ENCODE measurements around the gene ALKAL2.
A peak's percentile ranks its signal among the peaks of the same experiment; 100 is the strongest.

ALKAL2 gene

GRCh38 chr2:257429-257828, 30.5 kb downstream of the ALKAL2 start:
- no peaks in the 10 kb centered on the region for H3K4me1 ChIP-seq
- H3K36me3 ChIP-seq (replicated peaks) = no peaks in the 10 kb centered on the region
- no peak for DNase-seq (ENCODE audit: low spot score in 2 of 2)
- no peak overlapping the region for H3K4me3 ChIP-seq
- no peaks in the 10 kb centered on the region for H3K27me3 ChIP-seq (ENCODE audit: low read depth)
- in situ Hi-C loops (cut with MboI; ENCODE audit: low sequenced_read_pairs) = no loop called here
- peaks cover 7% of the 10 kb centered on the region; the same call in 1 of the 2 replicates for H3K9me3 ChIP-seq

GRCh38 chr2:256094-256493, 31.8 kb downstream of the ALKAL2 start:
- Histone ChIP-seq H3K27me3 (ENCODE audit: low read depth) (no peaks in the 10 kb centered on the region), H3K4me1 (no peaks in the 10 kb centered on the region), H3K36me3 (replicated peaks) (no peaks in the 10 kb centered on the region), H3K9me3 (peaks cover 7% of the 10 kb centered on the region; the same call in 1 of the 2 replicates), H3K4me3 (no peak overlapping the region)
- DNase-seq (ENCODE audit: low spot score in 2 of 2) = no peak
- in situ Hi-C loops (cut with MboI; ENCODE audit: low sequenced_read_pairs) = no loop called here

GRCh38 chr2:255195-255594, 32.7 kb downstream of the ALKAL2 start:
- H3K36me3 ChIP-seq (replicated peaks) = no peaks in the 10 kb centered on the region
- no peak for DNase-seq (ENCODE audit: low spot score in 2 of 2)
- H3K4me3 ChIP-seq = no peak overlapping the region
- in situ Hi-C loops (cut with MboI; ENCODE audit: low sequenced_read_pairs) = no loop called here
- no peaks in the 10 kb centered on the region for H3K4me1 ChIP-seq
- H3K27me3 ChIP-seq (ENCODE audit: low read depth) = no peaks in the 10 kb centered on the region
- H3K9me3 ChIP-seq = peaks cover 7% of the 10 kb centered on the region; the same call in 1 of the 2 replicates

- H3K4me1 ChIP-seq = no peaks in the 10 kb centered on the region
- H3K27me3 ChIP-seq (ENCODE audit: low read depth) = no peaks in the 10 kb centered on the region
- DNase-seq (ENCODE audit: low spot score in 2 of 2) = no peak
- H3K36me3 ChIP-seq (replicated peaks) = no peaks in the 10 kb centered on the region
- no peak overlapping the region for H3K4me3 ChIP-seq
- H3K9me3 ChIP-seq = peaks cover 7% of the 10 kb centered on the region; the same call in 1 of the 2 replicates
- in situ Hi-C loops (cut with MboI; ENCODE audit: low sequenced_read_pairs) = no loop called here
Observed at GRCh38 chr2:254241-254640, 33.6 kb downstream of the ALKAL2 start.

GRCh38 chr2:253202-253638, 34.7 kb downstream of the ALKAL2 start:
- Histone ChIP-seq H3K27me3 (ENCODE audit: low read depth) (no peaks in the 10 kb centered on the region), H3K36me3 (replicated peaks) (no peaks in the 10 kb centered on the region), H3K9me3 (peaks cover 5% of the 10 kb centered on the region; the same call in 1 of the 2 replicates), H3K4me3 (no peak overlapping the region), H3K4me1 (no peaks in the 10 kb centered on the region)
- no peak for DNase-seq (ENCODE audit: low spot score in 2 of 2)
- in situ Hi-C loops (cut with MboI; ENCODE audit: low sequenced_read_pairs) = no loop called here

- in situ Hi-C loops (cut with MboI; ENCODE audit: low sequenced_read_pairs) = no loop called here
- DNase-seq (ENCODE audit: low spot score in 2 of 2) = no peak
- no peaks in the 10 kb centered on the region for H3K36me3 ChIP-seq (replicated peaks)
- no peaks in the 10 kb centered on the region for H3K27me3 ChIP-seq (ENCODE audit: low read depth)
- no peak overlapping the region for H3K4me3 ChIP-seq
- no peaks in the 10 kb centered on the region; the same call in 1 of the 2 replicates for H3K9me3 ChIP-seq
- no peaks in the 10 kb centered on the region for H3K4me1 ChIP-seq
Observed at GRCh38 chr2:252001-252602, 35.8 kb downstream of the ALKAL2 start.

GRCh38 chr2:249538-250042, 38.3 kb downstream of the ALKAL2 start:
- no peaks in the 10 kb centered on the region for H3K4me1 ChIP-seq
- no peaks in the 10 kb centered on the region for H3K9me3 ChIP-seq
- no peak for DNase-seq (ENCODE audit: low spot score in 2 of 2)
- in situ Hi-C loops (cut with MboI; ENCODE audit: low sequenced_read_pairs) = no loop called here
- H3K4me3 ChIP-seq = no peak overlapping the region
- H3K27me3 ChIP-seq (ENCODE audit: low read depth) = no peaks in the 10 kb centered on the region
- no peaks in the 10 kb centered on the region for H3K36me3 ChIP-seq (replicated peaks)

- H3K4me3 ChIP-seq = no peak overlapping the region
- in situ Hi-C loops (cut with MboI; ENCODE audit: low sequenced_read_pairs) = no loop called here
- no peaks in the 10 kb centered on the region for H3K9me3 ChIP-seq
- no peak for DNase-seq (ENCODE audit: low spot score in 2 of 2)
- no peaks in the 10 kb centered on the region for H3K27me3 ChIP-seq (ENCODE audit: low read depth)
- H3K4me1 ChIP-seq = no peaks in the 10 kb centered on the region
- H3K36me3 ChIP-seq (replicated peaks) = no peaks in the 10 kb centered on the region
Observed at GRCh38 chr2:248724-249123, 39.2 kb downstream of the ALKAL2 start.

- Histone ChIP-seq H3K36me3 (replicated peaks) (no peaks in the 10 kb centered on the region), H3K4me3 (no peak overlapping the region), H3K27me3 (ENCODE audit: low read depth) (no peaks in the 10 kb centered on the region), H3K4me1 (no peaks in the 10 kb centered on the region), H3K9me3 (no peaks in the 10 kb centered on the region)
- peak; percentile 43 to 59 for DNase-seq (ENCODE audit: low spot score in 2 of 2)
- in situ Hi-C loops (cut with MboI; ENCODE audit: low sequenced_read_pairs) = no loop called here
Observed at GRCh38 chr2:246489-247144, 41.3 kb downstream of the ALKAL2 start.

- DNase-seq (ENCODE audit: low spot score in 2 of 2) = no peak
- no peaks in the 10 kb centered on the region for H3K4me1 ChIP-seq
- no peaks in the 10 kb centered on the region for H3K27me3 ChIP-seq (ENCODE audit: low read depth)
- no peak overlapping the region for H3K4me3 ChIP-seq
- no peaks in the 10 kb centered on the region for H3K9me3 ChIP-seq
- no peaks in the 10 kb centered on the region for H3K36me3 ChIP-seq (replicated peaks)
- in situ Hi-C loops (cut with MboI; ENCODE audit: low sequenced_read_pairs) = no loop called here
Observed at GRCh38 chr2:244547-244946, 43.3 kb downstream of the ALKAL2 start.

- DNase-seq (ENCODE audit: low spot score in 2 of 2) = no peak
- Histone ChIP-seq H3K4me3 (no peak overlapping the region), H3K27me3 (ENCODE audit: low read depth) (no peaks in the 10 kb centered on the region), H3K4me1 (no peaks in the 10 kb centered on the region), H3K36me3 (replicated peaks) (no peaks in the 10 kb centered on the region), H3K9me3 (no peaks in the 10 kb centered on the region)
- in situ Hi-C loops (cut with MboI; ENCODE audit: low sequenced_read_pairs) = no loop called here
Observed at GRCh38 chr2:238869-239268, 49.0 kb downstream of the ALKAL2 start.

- no peaks in the 10 kb centered on the region for H3K36me3 ChIP-seq (replicated peaks)
- in situ Hi-C loops (cut with MboI; ENCODE audit: low sequenced_read_pairs) = no loop called here
- no peaks in the 10 kb centered on the region for H3K27me3 ChIP-seq (ENCODE audit: low read depth)
- H3K4me3 ChIP-seq = no peak overlapping the region
- DNase-seq (ENCODE audit: low spot score in 2 of 2) = no peak
- no peaks in the 10 kb centered on the region for H3K4me1 ChIP-seq
- no peaks in the 10 kb centered on the region for H3K9me3 ChIP-seq
Observed at GRCh38 chr2:238431-238830, 49.5 kb downstream of the ALKAL2 start.

- DNase-seq (ENCODE audit: low spot score in 2 of 2) = no peak
- no peak overlapping the region for H3K4me3 ChIP-seq
- no peaks in the 10 kb centered on the region for H3K4me1 ChIP-seq
- in situ Hi-C loops (cut with MboI; ENCODE audit: low sequenced_read_pairs) = no loop called here
- H3K27me3 ChIP-seq (ENCODE audit: low read depth) = no peaks in the 10 kb centered on the region
- H3K9me3 ChIP-seq = no peaks in the 10 kb centered on the region
- H3K36me3 ChIP-seq (replicated peaks) = no peaks in the 10 kb centered on the region
Observed at GRCh38 chr2:237878-238277, 50.0 kb downstream of the ALKAL2 start.

- no peaks in the 10 kb centered on the region for H3K36me3 ChIP-seq (replicated peaks)
- no peak overlapping the region for H3K4me3 ChIP-seq
- DNase-seq (ENCODE audit: low spot score in 2 of 2) = no peak
- H3K9me3 ChIP-seq = no peaks in the 10 kb centered on the region
- in situ Hi-C loops (cut with MboI; ENCODE audit: low sequenced_read_pairs) = no loop called here
- H3K27me3 ChIP-seq (ENCODE audit: low read depth) = no peaks in the 10 kb centered on the region
- no peaks in the 10 kb centered on the region for H3K4me1 ChIP-seq
Observed at GRCh38 chr2:236993-237539, 50.8 kb downstream of the ALKAL2 start.

All from HAP-1 (cell line).